Testis (tissue), 3 donors: ENCODE measurements around the gene YY1. TPM values are rescaled to one million over a fixed set of nuclear protein-coding genes. Genes with fewer than 3 reads are reported as not detected.

Source experiments
- DNase-seq: peaks from one replicate; pipeline ENCODE4 v3.0.0-alpha.2; 2019
- H3K27ac ChIP-seq, 2 donors: fragments of 200-600 bp; sonication (generic); one replicate each; pipeline ENCODE4 v1.5.1; 2019
- H3K27me3 ChIP-seq: fragments of 200-600 bp; sonication (generic); one replicate; pipeline ENCODE4 v1.5.1; 2019
- H3K36me3 ChIP-seq: fragments of 200-600 bp; sonication (generic); one replicate; pipeline ENCODE4 v1.5.1; 2017; ENCODE audit warnings: low read depth; ENCODE audit errors: missing control alignments
- H3K4me1 ChIP-seq: fragments of 200-600 bp; sonication (generic); one replicate; pipeline ENCODE4 v1.5.1; 2019
- H3K4me3 ChIP-seq, 2 donors: fragments of 200-600 bp; sonication (generic); one replicate each; pipeline ENCODE4 v1.5.1; 2017 to 2019
- H3K9me3 ChIP-seq: fragments of 200-600 bp; sonication (generic); one replicate; pipeline ENCODE4 v1.5.1; 2017
- CTCF ChIP-seq, 3 experiments: fragments of 450-650 bp in 2 of 3; fragments of 200-600 bp in 1 of 3; sonication (generic) in 1 of 3; IDR thresholded peaks; one replicate each; pipeline ENCODE4 v1.5.1; 2016 to 2019; ENCODE audit warnings: antibody characterized with exemption in 3 of 3, mild to moderate bottlenecking in 2 of 3, moderate library complexity in 1 of 3
- POLR2A ChIP-seq: fragments of 450-650 bp; IDR thresholded peaks from one replicate; pipeline ENCODE4 v1.6.1; 2017; ENCODE audit warnings: antibody characterized with exemption, mild to moderate bottlenecking, moderate library complexity
- WGBS, 2 donors: methylation state at CpG; one replicate each; pipeline ENCODE4 v1.1.5; 2018; 5-methylcytosine and 5-hydroxymethylcytosine counted together
- intact Hi-C: fragments of 100-400 bp; cut with DNase I; formaldehyde crosslinking; loops from one replicate; pipeline ENCODE4 v1.15.1; 2023; ENCODE audit warnings: low total_unique reads
- polyA plus RNA-seq: library from polyadenylated mRNA; stranded (reverse); fragments of 350-450 nt; fragmentation: Illumina TruSeq; extraction: RNeasy Lipid Tissue Mini Kit (QIAGEN cat#74804); gene quantifications from one replicate; pipeline ENCODE4 v1.2.3, GENCODE V29; 2014; ENCODE audit warnings: low read depth, low replicate concordance; ENCODE audit not compliant: insufficient read depth
- total RNA-seq, 2 donors: library from RNA; depleted of rRNA; stranded (reverse); fragments of >200 nt; gene quantifications; one replicate each; pipeline ENCODE4 v1.2.3, GENCODE V29; 2016

YY1 gene
- total and polyA plus RNA-seq, 3 donors from 2014 or later, result 58.1 to 74.2 (median 68.2) TPM

GRCh38 chr14:100213956-100214769 is 24.8 kb upstream of the YY1 start:
- Histone ChIP-seq H3K36me3 (no peaks in the 10 kb centered on the region), H3K9me3 (no peaks in the 10 kb centered on the region), H3K27ac (peak overlapping the region; percentile 88 to 96), H3K4me3 (peak overlapping the region; percentile 84), H3K27me3 (no peaks in the 10 kb centered on the region), H3K4me1 (peaks cover 18% of the 10 kb centered on the region)
- 2 to 12% methylated on average over 6 to 41 of the region's 90 CpGs for WGBS, 2 donors
- intact Hi-C loops, result no loop called here
- TF ChIP-seq POLR2A (peak; percentile 39), CTCF (IDR thresholded peaks at IDR 0.05) (no peak)
- DNase-seq, result peak; percentile 94

GRCh38 chr14:100214770-100215083 is 24.2 kb upstream of the YY1 start:
- Histone ChIP-seq H3K4me3 (peak overlapping the region; percentile 84), H3K4me1 (peaks cover 18% of the 10 kb centered on the region), H3K9me3 (no peaks in the 10 kb centered on the region), H3K27ac (peak overlapping the region; percentile 88 to 96), H3K36me3 (no peaks in the 10 kb centered on the region), H3K27me3 (no peaks in the 10 kb centered on the region)
- TF ChIP-seq POLR2A, result no peak
- TF ChIP-seq CTCF (IDR thresholded peaks at IDR 0.05), result no peak
- WGBS, 2 donors, result 15 to 28% methylated on average over 12 of the region's 12 CpGs
- DNase-seq, result no peak
- intact Hi-C loops, result no loop called here

GRCh38 chr14:100215330-100215885 is 23.5 kb upstream of the YY1 start:
- H3K4me1 ChIP-seq, result peaks cover 18% of the 10 kb centered on the region
- H3K36me3 ChIP-seq, result no peaks in the 10 kb centered on the region
- TF ChIP-seq POLR2A, result no peak
- TF ChIP-seq CTCF (IDR thresholded peaks at IDR 0.05), result no peak
- peak overlapping the region in 1 of 2 donors; percentile 84 for H3K4me3 ChIP-seq
- no peaks in the 10 kb centered on the region for H3K27me3 ChIP-seq
- DNase-seq, result no peak
- intact Hi-C loops, result no loop called here
- peak overlapping the region; percentile 88 to 96 for H3K27ac ChIP-seq
- no peaks in the 10 kb centered on the region for H3K9me3 ChIP-seq
- WGBS, 2 donors, result 52 to 63% methylated on average over 12 of the region's 12 CpGs

GRCh38 chr14:100219126-100219785 is 19.7 kb upstream of the YY1 start:
- intact Hi-C loops, result no loop called here
- Histone ChIP-seq H3K27me3 (no peaks in the 10 kb centered on the region), H3K4me1 (peaks cover 30% of the 10 kb centered on the region), H3K9me3 (no peaks in the 10 kb centered on the region), H3K4me3 (no peak overlapping the region), H3K27ac (no peak overlapping the region), H3K36me3 (no peaks in the 10 kb centered on the region)
- DNase-seq, result peak; percentile 73
- TF ChIP-seq CTCF (IDR thresholded peaks at IDR 0.05) (no peak), POLR2A (no peak)
- WGBS, 2 donors, result 74 to 76% methylated on average over 4 of the region's 4 CpGs
